GM23338 (cell line): ENCODE results near the gene HIVEP2. TPM values are rescaled to one million over a fixed set of nuclear protein-coding genes. Genes with fewer than 3 reads are reported as not detected.

ENCODE experiments used
- ATAC-seq: fragments of 200-7000 bp; cut with Tn5 transposase; 3 replicates; pipeline ENCODE4 v1.9.1; 2020
- DNase-seq: peaks from one replicate; pipeline ENCODE4 v3.0.0-alpha.2; 2015; ENCODE audit warnings: low spot score
- H2AFZ ChIP-seq: fragments of 200-600 bp; sonication (generic); 2 replicates; pipeline ENCODE4 v1.8.0; 2016; ENCODE audit warnings: antibody characterized with exemption, mild to moderate bottlenecking, moderate library complexity
- H3F3A ChIP-seq: fragments of 200-600 bp; sonication (generic); replicated peaks from 2 replicates; pipeline ENCODE4 v1.8.0; 2017; ENCODE audit warnings: antibody characterized with exemption, mixed run types, low read depth
- H3K27ac ChIP-seq: fragments of 200-600 bp; sonication (generic); 2 replicates; pipeline ENCODE4 v1.6.1; 2016; ENCODE audit warnings: low read depth
- H3K27me3 ChIP-seq: fragments of 200-600 bp; sonication (generic); 2 replicates; pipeline ENCODE4 v1.8.0; 2016; ENCODE audit warnings: mild to moderate bottlenecking, mixed run types, moderate library complexity; ENCODE audit not compliant: insufficient read depth
- H3K36me3 ChIP-seq: fragments of 200-600 bp; sonication (generic); 2 replicates; pipeline ENCODE4 v1.8.0; 2016; ENCODE audit warnings: mild to moderate bottlenecking; ENCODE audit not compliant: insufficient read depth
- H3K4me1 ChIP-seq: fragments of 200-600 bp; sonication (generic); 2 replicates; pipeline ENCODE4 v1.8.0; 2016; ENCODE audit warnings: mild to moderate bottlenecking, moderate library complexity; ENCODE audit not compliant: insufficient read depth
- H3K4me2 ChIP-seq: fragments of 200-600 bp; sonication (generic); 2 replicates; pipeline ENCODE4 v1.7.1; 2017; ENCODE audit warnings: mixed run types
- H3K4me3 ChIP-seq: fragments of 200-600 bp; sonication (generic); 2 replicates; pipeline ENCODE4 v1.6.1; 2016; ENCODE audit warnings: mixed run types
- H3K79me2 ChIP-seq: fragments of 200-600 bp; sonication (generic); replicated peaks from 2 replicates; pipeline ENCODE4 v1.8.0; 2017; ENCODE audit warnings: mild to moderate bottlenecking; ENCODE audit not compliant: insufficient read depth
- H3K9me2 ChIP-seq: fragments of 200-600 bp; sonication (generic); 2 replicates; pipeline ENCODE4 v1.8.0; 2017; ENCODE audit not compliant: insufficient read depth
- H4K20me1 ChIP-seq: fragments of 200-600 bp; sonication (generic); replicated peaks from 2 replicates; pipeline ENCODE4 v1.8.0; 2017; ENCODE audit warnings: mild to moderate bottlenecking; ENCODE audit not compliant: insufficient read depth
- H3K27ac Mint-ChIP-seq: 2 replicates; pipeline ENCODE4 v1.8.0; 2020; ENCODE audit warnings: inconsistent platforms, mild to moderate bottlenecking, moderate library complexity, mixed read lengths
- H3K27me3 Mint-ChIP-seq: 3 replicates; pipeline ENCODE4 v1.8.0; 2022; ENCODE audit warnings: low read depth, mild to moderate bottlenecking, moderate library complexity, mixed read lengths, inconsistent platforms; ENCODE audit not compliant: insufficient read depth, poor library complexity
- H3K36me3 Mint-ChIP-seq: 3 replicates; pipeline ENCODE4 v1.8.0; 2021; ENCODE audit warnings: low read depth, mild to moderate bottlenecking, inconsistent platforms, moderate library complexity, mixed read lengths
- H3K4me1 Mint-ChIP-seq: 3 replicates; pipeline ENCODE4 v1.8.0; 2020; ENCODE audit warnings: mild to moderate bottlenecking, inconsistent platforms, mixed read lengths
- H3K4me3 Mint-ChIP-seq: 3 replicates; pipeline ENCODE4 v1.8.0; 2021; ENCODE audit warnings: moderate library complexity, mild to moderate bottlenecking, inconsistent platforms, mixed read lengths
- H3K9me3 Mint-ChIP-seq: 3 replicates; pipeline ENCODE4 v1.8.0; 2020; ENCODE audit warnings: moderate library complexity, mild to moderate bottlenecking, inconsistent platforms, mixed read lengths
- EZH2 ChIP-seq: fragments of 200-600 bp; sonication (generic); IDR thresholded peaks from one replicate; pipeline ENCODE4 v1.8.0; 2017; ENCODE audit warnings: antibody characterized with exemption, mild to moderate bottlenecking, low read depth; ENCODE audit not compliant: unreplicated experiment
- POLR2AphosphoS5 ChIP-seq: IDR thresholded peaks from 2 replicates; pipeline ENCODE4 v1.6.1; 2016; ENCODE audit warnings: antibody characterized with exemption, low read depth
- REST ChIP-seq: IDR thresholded peaks from one replicate; pipeline ENCODE4 v1.6.1; 2018; ENCODE audit warnings: antibody characterized with exemption; ENCODE audit not compliant: unreplicated experiment
- ZNF114 ChIP-seq: fragments of 250-450 bp; sonication (Bioruptor Pico); IDR thresholded peaks from 2 replicates; pipeline ENCODE4 v1.5.0; 2020; ENCODE audit warnings: mild to moderate bottlenecking, moderate library complexity
- polyA plus RNA-seq: library from polyadenylated mRNA; unstranded; fragments of >200 nt; fragmentation: Nextera tagmentation; extraction: Ambion mirVana; gene quantifications from 2 replicates; pipeline ENCODE4 v1.2.1, GENCODE V29; 2016
- total RNA-seq: library from RNA; depleted of rRNA; stranded (reverse); fragments of >200 nt; shearing (Covaris generic); gene quantifications from 2 replicates; pipeline ENCODE4 v1.2.3, GENCODE V29; 2014

HIVEP2 gene
- total and polyA plus RNA-seq, 2 experiments from 2014 or later: 1.5 to 7.4 TPM

GRCh38 chr6:142804490-142804889 is 140.5 kb downstream of the HIVEP2 start:
- Mint-ChIP-seq H3K4me1 (peaks cover 8% of the 10 kb centered on the region), H3K4me3 (no peak overlapping the region), H3K9me3 (no peaks in the 10 kb centered on the region), H3K27me3 (no peaks in the 10 kb centered on the region), H3K27ac (no peak overlapping the region), H3K36me3 (peaks cover 3% of the 10 kb centered on the region; the same call in 1 of the 3 replicates)
- Histone ChIP-seq H3K27ac (no peak overlapping the region), H3K79me2 (no peaks in the 10 kb centered on the region), H3K27me3 (no peaks in the 10 kb centered on the region), H3F3A (no peaks in the 10 kb centered on the region), H3K36me3 (no peaks in the 10 kb centered on the region), H3K4me2 (no peak overlapping the region), H3K4me3 (no peak overlapping the region), H3K9me2 (0 out of 2 replicates have a peak, but pooled peaks cover 3% of the 10 kb centered on the region), H4K20me1 (no peaks in the 10 kb centered on the region), H3K4me1 (no peaks in the 10 kb centered on the region), H2AFZ (no peak overlapping the region)
- no peak for DNase-seq
- TF ChIP-seq EZH2 (no peak), REST (no peak)
- no peak for ATAC-seq

GRCh38 chr6:142803495-142804058 is 141.4 kb downstream of the HIVEP2 start:
- Histone ChIP-seq H3K27me3 (no peaks in the 10 kb centered on the region), H4K20me1 (no peaks in the 10 kb centered on the region), H3K4me1 (no peaks in the 10 kb centered on the region), H3K79me2 (no peaks in the 10 kb centered on the region), H3F3A (no peaks in the 10 kb centered on the region), H3K9me2 (0 out of 2 replicates have a peak, but pooled peaks cover 3% of the 10 kb centered on the region), H3K36me3 (no peaks in the 10 kb centered on the region), H2AFZ (no peak overlapping the region), H3K4me2 (no peak overlapping the region), H3K4me3 (no peak overlapping the region), H3K27ac (no peak overlapping the region)
- Mint-ChIP-seq H3K27me3 (no peaks in the 10 kb centered on the region), H3K27ac (no peak overlapping the region; the same call in none of the 2 replicates), H3K4me1 (peaks cover 8% of the 10 kb centered on the region), H3K4me3 (no peak overlapping the region), H3K36me3 (peaks cover 3% of the 10 kb centered on the region; the same call in 1 of the 3 replicates), H3K9me3 (no peaks in the 10 kb centered on the region)
- no peak for TF ChIP-seq POLR2AphosphoS5
- TF ChIP-seq REST: no peak
- no peak for TF ChIP-seq ZNF114 (CRISPR knock-in tag)
- DNase-seq (no peak), ATAC-seq (no peak)
